K562 (cell line): ENCODE results near the gene SLC5A3. TPM values are rescaled to one million over a fixed set of nuclear protein-coding genes. Genes with fewer than 3 reads are reported as not detected.

ENCODE experiments used
- ATAC-seq: fragments of 200-7000 bp; cut with Tn5 transposase; 3 replicates; pipeline ENCODE4 v1.9.1; 2020; ENCODE audit warnings: moderate library complexity
- BruUV-seq: library from RNA; stranded (reverse); fragments of 400-500 nt; replicated peaks from 2 replicates; lab custom pipeline; 2021; lab: Mats Ljungman, UMichigan
- CTCF ChIA-PET: fragments of 300-600 bp; formaldehyde crosslinking; extraction: SDS; loops from one replicate; lab custom pipeline; 2021; ENCODE audit warnings: low intra/inter-chr PET ratio; lab: Yijun Ruan, JAX
- POLR2A ChIA-PET: fragments of 300-600, 350-650 bp; sonication (Branson Sonifier 250); formaldehyde crosslinking; extraction: SDS; loops from one replicate; lab custom pipeline; 2021; ENCODE audit warnings: antibody characterized with exemption, inconsistent platforms; lab: Yijun Ruan, JAX
- DNase-seq, 4 experiments: peaks; one replicate each; pipeline versions ENCODE4 v3.0.0 to v3.0.0-alpha.2; 2011 to 2018; ENCODE audit warnings: low spot score in 3 of 4, mixed read lengths in 3 of 4; ENCODE audit errors: extremely low read depth in 1 of 4
- FAIRE-seq: peaks from 2 replicates; lab custom pipeline; 2011; peaks lifted over from hg19 to GRCh38; lab: Jason Lieb, UNC
- H2AFZ ChIP-seq: 2 replicates; pipeline ENCODE4 v1.6.0; 2011; ENCODE audit warnings: low read depth, low read length, control low read depth, inconsistent platforms
- H3K27ac ChIP-seq: fragments of 200-600 bp; 3 replicates; pipeline ENCODE4 v1.8.0; 2011; ENCODE audit warnings: low read depth, mild to moderate bottlenecking, control low read depth, inconsistent platforms, low read length, moderate library complexity, mixed read lengths; ENCODE audit errors: extremely low read depth
- H3K27me3 ChIP-seq, 2 experiments: fragments of 300-600 bp in 1 of 2; 2 replicates in 1 of 2; 3 replicates in 1 of 2; pipeline versions ENCODE4 v1.6.0 to v1.8.0; 2011; ENCODE audit warnings: inconsistent platforms in 2 of 2, low read length in 2 of 2, mild to moderate bottlenecking in 1 of 2, mixed read lengths in 1 of 2, moderate library complexity in 1 of 2; ENCODE audit not compliant: control insufficient read depth in 2 of 2, insufficient read depth in 2 of 2
- H3K36me3 ChIP-seq: fragments of 300-600 bp; 3 replicates; pipeline ENCODE4 v1.8.0; 2011; ENCODE audit warnings: mild to moderate bottlenecking, low read length, inconsistent platforms; ENCODE audit not compliant: control insufficient read depth, insufficient read depth
- H3K4me1 ChIP-seq, 2 experiments: fragments of 200-600 bp in 1 of 2; replicated peaks in 1 of 2; 2 replicates in 1 of 2; 3 replicates in 1 of 2; pipeline versions ENCODE4 v1.5.1 to v1.8.0; 2011; ENCODE audit warnings: inconsistent platforms in 2 of 2, low read length in 2 of 2, mild to moderate bottlenecking in 1 of 2, mixed read lengths in 1 of 2, moderate library complexity in 1 of 2; ENCODE audit not compliant: control insufficient read depth in 2 of 2, insufficient read depth in 2 of 2
- H3K4me2 ChIP-seq: 2 replicates; pipeline ENCODE4 v1.6.1; 2011; ENCODE audit warnings: low read length, control low read depth, inconsistent platforms, mixed read lengths; ENCODE audit not compliant: insufficient read depth
- H3K4me3 ChIP-seq: fragments of 200-600 bp; sonication (generic), shearing (Covaris generic); 2 replicates; pipeline ENCODE4 v1.5.1; 2016; ENCODE audit warnings: control low read depth, inconsistent platforms
- H3K79me2 ChIP-seq: fragments of 200-600 bp; 3 replicates; pipeline ENCODE4 v1.8.0; 2011; ENCODE audit warnings: low read length, inconsistent platforms; ENCODE audit not compliant: control insufficient read depth, insufficient read depth
- H3K9ac ChIP-seq, 2 experiments: 2 replicates each; pipeline versions ENCODE4 v1.6.0 to v1.6.1; 2011; ENCODE audit warnings: low read depth in 2 of 2, low read length in 2 of 2, control low read depth in 1 of 2, inconsistent platforms in 1 of 2, mild to moderate bottlenecking in 1 of 2, mixed read lengths in 1 of 2; ENCODE audit not compliant: insufficient read depth in 1 of 2
- H3K9me1 ChIP-seq: one replicate; pipeline ENCODE4 v1.6.0; 2011; ENCODE audit warnings: inconsistent platforms, mild to moderate bottlenecking, low read length, moderate library complexity; ENCODE audit not compliant: control insufficient read depth, insufficient read depth
- H3K9me3 ChIP-seq: replicated peaks from 2 replicates; pipeline ENCODE4 v1.5.1; 2011; ENCODE audit warnings: low read depth, low read length, inconsistent platforms; ENCODE audit not compliant: control insufficient read depth, insufficient read depth
- H4K20me1 ChIP-seq: replicated peaks from 2 replicates; pipeline ENCODE4 v1.6.1; 2011; ENCODE audit warnings: low read length, inconsistent platforms, mixed read lengths; ENCODE audit not compliant: control insufficient read depth, insufficient read depth
- ATF3 ChIP-seq, 2 experiments: fragments of 450-650 bp in 1 of 2; sonication (generic) in 1 of 2; formaldehyde crosslinking in 1 of 2; IDR thresholded peaks in 1 of 2; conservative IDR thresholded peaks in 1 of 2; 2 replicates each; pipeline versions ENCODE4 v1.6.1 to v1.8.1; 2016 to 2023; ENCODE audit warnings: mild to moderate bottlenecking in 2 of 2, moderate library complexity in 2 of 2, inconsistent platforms in 1 of 2, missing genetic modification reagents in 1 of 2
- FOS ChIP-seq: IDR thresholded peaks from 3 replicates; pipeline ENCODE4 v1.6.1; 2011; ENCODE audit not compliant: insufficient read length; ENCODE audit errors: extremely low read depth
- MAFG ChIP-seq: fragments of 450-650 bp; conservative IDR thresholded peaks from 2 replicates; pipeline ENCODE4 v1.6.1; 2016; ENCODE audit warnings: missing genetic modification characterization, missing compliant biosample characterization
- MAFK ChIP-seq: IDR thresholded peaks from 2 replicates; pipeline ENCODE4 v1.6.1; 2011; ENCODE audit warnings: low read length, improper control_type of control experiment
- MBD2 ChIP-seq: sonication (generic); IDR thresholded peaks from 2 replicates; pipeline ENCODE4 v1.6.1; 2016; ENCODE audit warnings: low read depth, borderline replicate concordance
- MTA2 ChIP-seq: fragments of 450-650 bp; IDR thresholded peaks from 2 replicates; pipeline ENCODE4 v1.6.1; 2016; ENCODE audit warnings: low read depth
- NCOA6 ChIP-seq: fragments of 450-650 bp; IDR thresholded peaks from 2 replicates; pipeline ENCODE4 v1.6.1; 2017; ENCODE audit warnings: mild to moderate bottlenecking
- NUFIP1 ChIP-seq: fragments of 450-650 bp; IDR thresholded peaks from 2 replicates; pipeline ENCODE4 v1.6.1; 2018; ENCODE audit not compliant: partially characterized antibody
- TARDBP ChIP-seq: fragments of 450-650 bp; IDR thresholded peaks from 2 replicates; pipeline ENCODE4 v1.6.1; 2016
- ZFP30 ChIP-seq: fragments of 250-450 bp; sonication (Bioruptor Pico); IDR thresholded peaks from 2 replicates; pipeline ENCODE4 v1.8.0; 2022; ENCODE audit warnings: moderate library complexity, mild to moderate bottlenecking, inconsistent platforms, borderline replicate concordance
- ZNF133 ChIP-seq: fragments of 250-450 bp; sonication (Bioruptor Pico); IDR thresholded peaks from 2 replicates; pipeline ENCODE4 v1.4.0; 2020; ENCODE audit warnings: mild to moderate bottlenecking
- ZNF311 ChIP-seq: fragments of 250-450 bp; sonication (Bioruptor Pico); IDR thresholded peaks from 2 replicates; pipeline ENCODE4 v1.4.0; 2020; ENCODE audit warnings: mild to moderate bottlenecking, moderate library complexity
- ZNF316 ChIP-seq: fragments of 450-650 bp; IDR thresholded peaks from 2 replicates; pipeline ENCODE4 v1.6.1; 2016
- WGBS: fragments of 100-300 bp; shearing (Covaris generic); methylation state at CpG from one replicate; pipeline ENCODE4 v1.1.6; 2016; ENCODE audit warnings: low coverage, mixed read lengths; ENCODE audit not compliant: insufficient coverage; ENCODE audit errors: missing lambda C conversion rate; 5-methylcytosine and 5-hydroxymethylcytosine counted together
- in situ Hi-C: fragments of 300-500 bp; cut with MboI; formaldehyde crosslinking; loops from 4 replicates; pipeline ENCODE4 v1.15.0; 2018; ENCODE audit warnings: inconsistent platforms, mixed read lengths
- intact Hi-C: fragments of 100-400 bp; cut with micrococcal nuclease; formaldehyde crosslinking; loops from 2 replicates; pipeline ENCODE4 v1.14.2; 2022
- polyA plus RNA-seq, 8 experiments: library from polyadenylated mRNA; depleted of rRNA in 4 of 8; stranded (reverse) in 5 of 8; unstranded in 3 of 8; fragments of >200 nt; fragmentation: Nextera tagmentation in 2 of 8; fragmentation: Illumina TruSeq in 1 of 8; extraction: Ambion mirVana in 2 of 8; extraction: Trizol in 1 of 8; gene quantifications; 2 replicates each; pipeline versions ENCODE4 v1.2.1 to v1.2.3, GENCODE V29; 2011 to 2014; ENCODE audit warnings: inconsistent platforms in 1 of 8, missing spikeins in 1 of 8
- total RNA-seq, 7 experiments: library from RNA; depleted of rRNA in 6 of 7; stranded (reverse); fragments of >200 nt in 6 of 7; fragmentation: Illumina TruSeq in 2 of 7; extraction: Trizol in 2 of 7; gene quantifications; 2 replicates each; pipeline versions ENCODE4 v1.2.1 to v1.2.3, GENCODE V29; 2011 to 2021; ENCODE audit warnings: low replicate concordance in 1 of 7
- TF ChIP-seq, protein P1 (sequence below): fragments of 200-800 bp; sonication (Bioruptor generic); IDR thresholded peaks from 2 replicates; pipeline ENCODE4 v1.6.1; 2017; ENCODE audit warnings: missing genetic modification characterization, missing compliant biosample characterization

The SLC5A3 gene
- total and polyA plus RNA-seq, 9 of the 15 experiments (the other 6 are each of a cell fraction or from before 2014, with no cell fraction given): 2.9 to 20.6 (median 9.0) TPM

DNA sequence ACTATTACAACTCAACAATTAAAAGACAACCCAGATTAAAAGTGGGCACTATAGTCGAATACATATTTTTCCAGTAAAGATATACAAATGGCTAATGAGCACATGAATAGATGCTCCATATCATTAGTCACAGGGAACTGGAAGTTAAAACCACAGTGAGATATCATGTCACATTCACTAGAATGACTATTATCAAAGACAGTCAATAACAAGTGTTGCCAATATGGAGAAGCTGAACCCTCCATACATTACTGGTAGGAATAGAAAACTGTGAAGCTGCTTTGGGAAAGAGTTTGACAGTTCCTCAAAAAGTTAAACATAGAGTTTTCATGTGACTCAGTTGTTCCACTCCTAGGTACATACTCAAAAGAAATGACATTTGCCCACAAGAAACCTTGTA lies 30.6 kb upstream of the SLC5A3 start:
- no peak for ATAC-seq
- no peak for FAIRE-seq
- no TSS peak for BruUV-seq

DNA sequence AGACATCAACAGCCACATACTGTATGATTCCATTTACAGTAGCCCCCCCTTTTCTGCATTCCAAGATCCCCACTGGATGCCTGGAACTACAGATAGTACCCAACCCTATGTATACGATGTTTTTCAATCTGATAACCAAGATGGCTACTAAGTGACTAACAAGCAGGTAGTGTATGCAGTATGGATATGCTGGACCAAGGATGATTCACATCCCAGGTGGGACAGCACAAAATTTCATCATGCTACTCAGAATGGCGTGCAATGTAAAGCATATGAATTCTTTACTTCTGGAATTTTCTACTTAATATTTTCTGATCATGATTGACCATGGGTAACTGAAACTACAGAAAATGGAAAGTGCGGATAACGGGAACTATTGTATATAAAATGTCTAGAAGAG lies 30.0 kb upstream of the SLC5A3 start:
- FAIRE-seq: no peak
- no peak overlapping the region for H3K27ac ChIP-seq
- no peaks in the 10 kb centered on the region; a peak in 1 of 5 replicates for H3K4me1 ChIP-seq
- ChIA-PET CTCF (no interaction called here), POLR2A (no interaction called here)
- H4K20me1 ChIP-seq: no peaks in the 10 kb centered on the region
- DNase-seq: no peak
- no peak overlapping the region for H3K4me2 ChIP-seq
- no peaks in the 10 kb centered on the region for H3K9me1 ChIP-seq
- H3K79me2 ChIP-seq: no peaks in the 10 kb centered on the region
- no TSS peak for BruUV-seq
- peaks cover 4 to 8% of the 10 kb centered on the region in 2 experiments; a peak in 4 of 5 replicates for H3K27me3 ChIP-seq
- no peak overlapping the region for H3K9ac ChIP-seq
- intact Hi-C loops (no loop called here), in situ Hi-C loops (no loop called here)
- no peaks in the 10 kb centered on the region for H3K9me3 ChIP-seq
- H2AFZ ChIP-seq: no peak overlapping the region
- no peak for ATAC-seq
- WGBS: 15% methylated on average over 4 of the region's 4 CpGs
- H3K4me3 ChIP-seq: no peak overlapping the region
- H3K36me3 ChIP-seq: no peaks in the 10 kb centered on the region
- TF ChIP-seq ZNF133 (CRISPR knock-in tag): no peak
- no peak for TF ChIP-seq NUFIP1
- TF ChIP-seq ZNF311 (CRISPR knock-in tag): no peak
- TF ChIP-seq MAFG: no peak
- TF ChIP-seq, protein P1, sequence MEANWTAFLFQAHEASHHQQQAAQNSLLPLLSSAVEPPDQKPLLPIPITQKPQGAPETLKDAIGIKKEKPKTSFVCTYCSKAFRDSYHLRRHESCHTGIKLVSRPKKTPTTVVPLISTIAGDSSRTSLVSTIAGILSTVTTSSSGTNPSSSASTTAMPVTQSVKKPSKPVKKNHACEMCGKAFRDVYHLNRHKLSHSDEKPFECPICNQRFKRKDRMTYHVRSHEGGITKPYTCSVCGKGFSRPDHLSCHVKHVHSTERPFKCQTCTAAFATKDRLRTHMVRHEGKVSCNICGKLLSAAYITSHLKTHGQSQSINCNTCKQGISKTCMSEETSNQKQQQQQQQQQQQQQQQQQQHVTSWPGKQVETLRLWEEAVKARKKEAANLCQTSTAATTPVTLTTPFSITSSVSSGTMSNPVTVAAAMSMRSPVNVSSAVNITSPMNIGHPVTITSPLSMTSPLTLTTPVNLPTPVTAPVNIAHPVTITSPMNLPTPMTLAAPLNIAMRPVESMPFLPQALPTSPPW (CRISPR knock-in tag): peak; percentile 32; the same call in 1 of the 2 replicates
- no peak for TF ChIP-seq ZFP30 (CRISPR knock-in tag)
- no peak for TF ChIP-seq MTA2
- no peak for TF ChIP-seq MAFK
- TF ChIP-seq MBD2: no peak
- TF ChIP-seq ATF3 (IDR thresholded peaks at IDR 0.05): peak; percentile 17; the same call in 1 of the 2 replicates
- no peak for TF ChIP-seq ATF3 (CRISPR knock-in tag; conservative IDR thresholded peaks at IDR 0.05)
- TF ChIP-seq TARDBP: no peak
- no peak for TF ChIP-seq FOS

More for the DNA sequence above, 30.6 kb upstream of the SLC5A3 start:
- H3K9me1 ChIP-seq: no peaks in the 10 kb centered on the region
- no peaks in the 10 kb centered on the region for H3K79me2 ChIP-seq
- H3K27me3 ChIP-seq: peaks cover 6 to 8% of the 10 kb centered on the region in 2 experiments; a peak in 4 of 5 replicates
- 0% methylated on average over 1 of the region's 1 CpG for WGBS
- TF ChIP-seq NCOA6 (no peak), ZNF316 (no peak)
- TF ChIP-seq, all 486 proteins: peak for 0
- no peak overlapping the region for H3K4me3 ChIP-seq
- no peaks in the 10 kb centered on the region; a peak in 1 of 5 replicates for H3K4me1 ChIP-seq
- intact Hi-C loops (no loop called here), in situ Hi-C loops (no loop called here)
- H3K9me3 ChIP-seq: no peaks in the 10 kb centered on the region
- no peak overlapping the region for H3K4me2 ChIP-seq
- no peak overlapping the region for H3K9ac ChIP-seq
- CTCF ChIA-PET: no interaction called here
- no peak overlapping the region for H2AFZ ChIP-seq
- H3K27ac ChIP-seq: no peak overlapping the region
- no peaks in the 10 kb centered on the region for H3K36me3 ChIP-seq
- no peaks in the 10 kb centered on the region for H4K20me1 ChIP-seq
- POLR2A ChIA-PET: no interaction called here
- DNase-seq: no peak
